DND-41 (cell line): ENCODE measurements around the gene YBX2.

Experiments used
- EZH2 ChIP-seq: IDR thresholded peaks from 3 replicates; pipeline ENCODE4 v1.6.1; 2012; ENCODE audit warnings: borderline replicate concordance, low read depth, mild to moderate bottlenecking, moderate library complexity, low read length, inconsistent platforms; ENCODE audit not compliant: severe bottlenecking
- TF ChIP-seq, protein P1 (sequence below): IDR thresholded peaks from 2 replicates; pipeline ENCODE4 v1.5.1; 2012; ENCODE audit warnings: borderline replicate concordance, low read length, moderate library complexity, mild to moderate bottlenecking; ENCODE audit not compliant: poor library complexity, severe bottlenecking; ENCODE audit errors: extremely low read depth

DNA sequence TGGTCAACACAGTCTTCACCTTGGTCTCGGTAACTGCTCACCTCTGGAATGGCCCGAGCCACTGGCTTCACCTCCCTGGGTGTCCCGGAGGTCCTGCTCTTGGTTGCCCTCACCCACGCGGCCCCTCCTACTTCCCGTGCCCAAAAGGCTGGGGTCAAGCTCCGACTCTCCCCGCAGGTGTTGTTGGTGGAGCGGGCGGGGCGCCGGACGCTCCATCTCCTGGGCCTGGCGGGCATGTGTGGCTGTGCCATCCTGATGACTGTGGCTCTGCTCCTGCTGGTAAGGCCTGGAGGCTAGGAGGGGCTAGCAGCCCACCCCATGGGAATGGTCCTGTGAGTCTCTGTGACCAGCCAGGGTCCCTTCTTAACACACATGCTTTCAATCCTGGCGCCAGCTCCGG is 9.5 kb downstream of the YBX2 start:
- TF ChIP-seq, protein P1, sequence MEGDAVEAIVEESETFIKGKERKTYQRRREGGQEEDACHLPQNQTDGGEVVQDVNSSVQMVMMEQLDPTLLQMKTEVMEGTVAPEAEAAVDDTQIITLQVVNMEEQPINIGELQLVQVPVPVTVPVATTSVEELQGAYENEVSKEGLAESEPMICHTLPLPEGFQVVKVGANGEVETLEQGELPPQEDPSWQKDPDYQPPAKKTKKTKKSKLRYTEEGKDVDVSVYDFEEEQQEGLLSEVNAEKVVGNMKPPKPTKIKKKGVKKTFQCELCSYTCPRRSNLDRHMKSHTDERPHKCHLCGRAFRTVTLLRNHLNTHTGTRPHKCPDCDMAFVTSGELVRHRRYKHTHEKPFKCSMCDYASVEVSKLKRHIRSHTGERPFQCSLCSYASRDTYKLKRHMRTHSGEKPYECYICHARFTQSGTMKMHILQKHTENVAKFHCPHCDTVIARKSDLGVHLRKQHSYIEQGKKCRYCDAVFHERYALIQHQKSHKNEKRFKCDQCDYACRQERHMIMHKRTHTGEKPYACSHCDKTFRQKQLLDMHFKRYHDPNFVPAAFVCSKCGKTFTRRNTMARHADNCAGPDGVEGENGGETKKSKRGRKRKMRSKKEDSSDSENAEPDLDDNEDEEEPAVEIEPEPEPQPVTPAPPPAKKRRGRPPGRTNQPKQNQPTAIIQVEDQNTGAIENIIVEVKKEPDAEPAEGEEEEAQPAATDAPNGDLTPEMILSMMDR: no peak
- TF ChIP-seq EZH2: no peak
